Activated naive CD4-positive, alpha-beta T cell treated with anti-CD3 and anti-CD28 coated beads for 36 hours (primary cell): ENCODE measurements around the gene ADGRV1. TPM values are rescaled to one million over a fixed set of nuclear protein-coding genes. Genes with fewer than 3 reads are reported as not detected.
"Not testable (repeated sequence)": the region's sequence is repeated elsewhere in the genome, so short reads cannot be mapped to it uniquely, and the experiment has no call there.

Experiments used
- CTCF ChIA-PET: fragments of 350-600 bp; sonication (Branson Sonifier 250); formaldehyde crosslinking; loops from one replicate; lab custom pipeline; 2021; ENCODE audit warnings: antibody characterized with exemption; lab: Charles Lee
- DNase-seq: peaks from one replicate; pipeline ENCODE4 v3.0.0-alpha.2; 2020
- H3K27ac Mint-ChIP-seq: one replicate; pipeline ENCODE4 v1.8.0; 2021; ENCODE audit warnings: mild to moderate bottlenecking, mixed read lengths
- H3K27me3 Mint-ChIP-seq: one replicate; pipeline ENCODE4 v1.8.0; 2021; ENCODE audit warnings: low read depth, mixed read lengths
- H3K36me3 Mint-ChIP-seq: one replicate; pipeline ENCODE4 v1.8.0; 2021; ENCODE audit warnings: low read depth, mixed read lengths
- H3K4me1 Mint-ChIP-seq: one replicate; pipeline ENCODE4 v1.8.0; 2021; ENCODE audit warnings: low read depth, mixed read lengths
- H3K4me3 Mint-ChIP-seq: one replicate; pipeline ENCODE4 v1.8.0; 2021; ENCODE audit warnings: mild to moderate bottlenecking, moderate library complexity, mixed read lengths
- H3K9me3 Mint-ChIP-seq: one replicate; pipeline ENCODE4 v1.8.0; 2021; ENCODE audit warnings: mixed read lengths
- intact Hi-C: fragments of 100-400 bp; cut with micrococcal nuclease; formaldehyde crosslinking; loops from one replicate; pipeline ENCODE4 v1.15.1; 2023
- total RNA-seq, 2 experiments: library from RNA; stranded (reverse); gene quantifications; one replicate each; pipeline ENCODE4 v1.2.3, GENCODE V29; 2021

The ADGRV1 gene
- total RNA-seq, 2 experiments from 2014 or later: not detected

DNA sequence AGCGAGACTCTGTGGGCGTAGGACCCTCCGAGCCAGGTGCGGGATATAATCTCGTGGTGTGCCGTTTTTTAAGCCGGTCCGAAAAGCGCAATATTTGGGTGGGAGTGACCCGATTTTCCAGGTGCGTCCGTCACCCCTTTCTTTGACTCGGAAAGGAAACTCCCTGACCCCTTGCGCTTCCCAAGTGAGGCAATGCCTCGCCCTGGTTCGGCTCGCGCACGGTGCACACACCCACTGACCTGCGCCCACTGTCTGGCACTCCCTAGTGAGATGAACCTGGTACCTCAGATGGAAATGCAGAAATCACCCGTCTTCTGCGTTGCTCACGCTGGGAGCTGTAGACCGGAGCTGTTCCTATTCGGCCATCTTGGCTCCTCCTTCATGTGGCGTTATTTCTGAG lies 263.5 kb downstream of the ADGRV1 start:
- H3K4me1 Mint-ChIP-seq, CTCF ChIA-PET, intact Hi-C loops, H3K36me3 Mint-ChIP-seq, H3K27me3 Mint-ChIP-seq, H3K9me3 Mint-ChIP-seq, H3K27ac Mint-ChIP-seq, H3K4me3 Mint-ChIP-seq, DNase-seq: not testable (repeated sequence)

DNA sequence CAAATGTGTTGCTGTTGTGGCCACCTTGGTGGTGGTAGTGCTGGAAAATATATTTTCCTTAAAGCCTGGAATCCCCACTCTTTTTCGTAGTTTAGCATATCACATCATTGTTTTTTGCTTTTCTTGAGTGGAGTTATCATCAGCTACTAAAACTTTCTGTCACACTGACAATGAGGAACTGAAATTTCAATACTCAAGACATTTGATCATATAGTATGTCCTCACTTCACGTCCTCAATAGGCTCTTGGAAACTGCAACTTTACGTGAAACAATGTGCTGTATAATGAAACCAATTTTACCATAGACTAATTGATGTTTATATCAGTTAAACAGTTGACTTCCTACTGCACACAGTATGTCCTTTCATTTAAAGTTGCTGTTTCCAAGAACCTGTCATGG lies 265.8 kb downstream of the ADGRV1 start:
- no peaks in the 10 kb centered on the region for H3K4me1 Mint-ChIP-seq
- H3K4me3 Mint-ChIP-seq: no peak overlapping the region
- DNase-seq: no peak
- no peaks in the 10 kb centered on the region for H3K36me3 Mint-ChIP-seq
- CTCF ChIA-PET: no interaction called here
- H3K27ac Mint-ChIP-seq: no peak overlapping the region
- peaks cover 8% of the 10 kb centered on the region for H3K27me3 Mint-ChIP-seq
- intact Hi-C loops: no loop called here
- no peaks in the 10 kb centered on the region for H3K9me3 Mint-ChIP-seq

DNA sequence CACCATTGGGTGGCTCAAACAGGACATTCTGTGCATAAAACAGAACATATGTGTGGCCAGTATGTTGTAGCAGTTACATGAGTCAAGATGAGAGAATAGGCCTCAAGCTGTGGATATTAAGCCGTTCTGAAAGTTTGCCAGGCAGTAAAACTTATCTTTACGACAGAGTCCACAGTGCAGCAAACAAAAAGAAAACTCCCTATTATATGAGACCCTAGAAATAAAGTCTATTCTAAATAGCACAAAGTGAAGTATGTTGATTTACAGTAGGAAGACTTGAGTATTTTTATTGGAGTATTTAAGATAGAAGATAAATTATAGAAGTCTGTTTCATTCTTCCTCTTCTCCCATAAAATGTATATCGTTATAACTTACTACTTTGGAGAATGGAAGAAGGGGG lies 271.5 kb downstream of the ADGRV1 start:
- intact Hi-C loops: no loop called here
- no peaks in the 10 kb centered on the region for H3K4me1 Mint-ChIP-seq
- CTCF ChIA-PET: no interaction called here
- DNase-seq: no peak
- peaks cover 8% of the 10 kb centered on the region for H3K27me3 Mint-ChIP-seq
- H3K9me3 Mint-ChIP-seq: no peaks in the 10 kb centered on the region
- H3K4me3 Mint-ChIP-seq: no peak overlapping the region
- H3K36me3 Mint-ChIP-seq: no peaks in the 10 kb centered on the region
- no peak overlapping the region for H3K27ac Mint-ChIP-seq

DNA sequence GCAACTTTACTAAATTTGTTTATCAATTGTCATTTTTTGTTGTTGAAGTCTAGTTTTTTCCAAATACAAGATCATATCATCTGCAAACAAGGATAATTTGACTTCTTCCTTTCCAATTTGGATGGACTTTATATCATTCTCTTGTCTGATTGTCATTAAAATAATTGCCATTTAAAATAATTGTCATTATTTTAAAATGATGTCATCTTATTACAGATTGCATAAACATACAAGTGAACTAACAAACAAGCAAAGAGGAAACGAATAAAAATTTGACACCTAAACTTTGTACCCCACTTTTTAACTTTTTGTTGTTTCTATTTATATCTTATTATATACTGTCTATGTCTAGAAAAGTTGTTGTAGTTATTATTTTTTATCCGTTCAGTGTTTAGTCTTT lies 275.2 kb downstream of the ADGRV1 start:
- H3K36me3 Mint-ChIP-seq: no peaks in the 10 kb centered on the region
- no peak overlapping the region for H3K4me3 Mint-ChIP-seq
- no peak for DNase-seq
- intact Hi-C loops: no loop called here
- CTCF ChIA-PET: no interaction called here
- no peaks in the 10 kb centered on the region for H3K4me1 Mint-ChIP-seq
- H3K27ac Mint-ChIP-seq: no peak overlapping the region
- peaks cover 10% of the 10 kb centered on the region for H3K27me3 Mint-ChIP-seq
- no peaks in the 10 kb centered on the region for H3K9me3 Mint-ChIP-seq

DNA sequence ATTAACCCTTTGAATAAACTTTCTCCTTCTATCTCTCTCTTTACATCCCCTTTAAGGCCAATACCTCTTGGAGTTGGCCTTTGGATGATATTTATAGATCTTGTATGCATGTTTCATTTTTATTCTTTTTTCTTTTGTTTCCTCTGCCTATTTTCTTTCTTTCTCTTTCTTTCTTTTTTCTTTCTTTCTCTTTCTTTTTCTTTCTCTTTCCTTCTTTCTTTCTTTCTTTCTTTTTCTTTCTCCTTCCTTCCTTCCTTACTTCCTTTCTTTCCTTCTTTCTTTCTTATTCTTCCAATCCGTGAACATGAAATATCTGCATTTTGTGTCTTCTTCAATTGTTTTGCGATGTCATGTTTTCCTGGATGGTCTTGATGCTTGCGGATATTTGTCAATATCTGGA lies 276.1 kb downstream of the ADGRV1 start:
- CTCF ChIA-PET: no interaction called here
- intact Hi-C loops: no loop called here
- Mint-ChIP-seq H3K4me1 (no peaks in the 10 kb centered on the region), H3K27ac (no peak overlapping the region), H3K4me3 (no peak overlapping the region), H3K9me3 (no peaks in the 10 kb centered on the region), H3K36me3 (no peaks in the 10 kb centered on the region), H3K27me3 (peaks cover 14% of the 10 kb centered on the region)
- DNase-seq: no peak

DNA sequence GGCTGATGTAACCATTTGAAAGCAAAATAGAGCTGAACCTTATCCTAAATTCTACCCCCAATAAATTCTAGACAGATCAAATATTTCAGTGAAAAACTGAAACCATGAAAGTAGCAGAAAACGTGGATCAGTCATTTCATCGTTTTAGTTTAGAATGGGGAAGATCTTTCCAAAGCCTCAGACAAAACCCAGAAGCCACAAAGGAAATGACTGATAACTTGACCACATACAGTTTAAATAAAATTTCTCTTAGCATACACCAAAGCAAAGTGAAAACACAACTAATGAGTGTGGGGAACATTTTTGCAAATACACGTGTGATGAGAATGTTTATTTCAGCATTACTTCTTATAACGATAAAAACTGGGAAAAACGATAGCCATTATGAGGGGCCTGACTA lies 284.8 kb downstream of the ADGRV1 start:
- Mint-ChIP-seq H3K27ac (no peak overlapping the region), H3K4me3 (no peak overlapping the region), H3K9me3 (no peaks in the 10 kb centered on the region), H3K4me1 (peaks cover 5% of the 10 kb centered on the region), H3K36me3 (no peaks in the 10 kb centered on the region), H3K27me3 (peaks cover 39% of the 10 kb centered on the region)
- CTCF ChIA-PET: no interaction called here
- intact Hi-C loops: no loop called here
- no peak for DNase-seq

DNA sequence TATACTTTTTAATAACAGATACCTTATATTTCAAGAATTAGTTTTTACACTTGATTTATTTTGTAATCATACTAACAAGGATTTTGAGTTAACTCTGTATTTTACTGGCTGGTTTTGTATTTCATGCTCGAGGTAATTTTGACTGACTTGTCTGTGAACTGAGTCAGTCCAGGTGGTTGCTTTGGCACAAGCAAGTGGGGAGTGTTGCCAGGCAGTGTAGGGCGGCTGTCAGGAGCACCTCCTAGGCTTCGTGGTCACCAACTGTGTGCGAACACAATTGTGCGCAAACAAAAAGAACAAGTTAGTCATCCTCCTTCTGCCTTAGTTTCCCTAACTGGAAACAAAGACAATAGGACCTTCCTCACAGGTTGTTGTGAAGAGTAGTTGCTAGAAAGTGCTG lies 286.3 kb downstream of the ADGRV1 start:
- no peak for DNase-seq
- no peaks in the 10 kb centered on the region for H3K9me3 Mint-ChIP-seq
- intact Hi-C loops: no loop called here
- peaks cover 5% of the 10 kb centered on the region for H3K4me1 Mint-ChIP-seq
- H3K4me3 Mint-ChIP-seq: no peak overlapping the region
- peaks cover 31% of the 10 kb centered on the region for H3K27me3 Mint-ChIP-seq
- no peaks in the 10 kb centered on the region for H3K36me3 Mint-ChIP-seq
- no peak overlapping the region for H3K27ac Mint-ChIP-seq
- CTCF ChIA-PET: no interaction called here

DNA sequence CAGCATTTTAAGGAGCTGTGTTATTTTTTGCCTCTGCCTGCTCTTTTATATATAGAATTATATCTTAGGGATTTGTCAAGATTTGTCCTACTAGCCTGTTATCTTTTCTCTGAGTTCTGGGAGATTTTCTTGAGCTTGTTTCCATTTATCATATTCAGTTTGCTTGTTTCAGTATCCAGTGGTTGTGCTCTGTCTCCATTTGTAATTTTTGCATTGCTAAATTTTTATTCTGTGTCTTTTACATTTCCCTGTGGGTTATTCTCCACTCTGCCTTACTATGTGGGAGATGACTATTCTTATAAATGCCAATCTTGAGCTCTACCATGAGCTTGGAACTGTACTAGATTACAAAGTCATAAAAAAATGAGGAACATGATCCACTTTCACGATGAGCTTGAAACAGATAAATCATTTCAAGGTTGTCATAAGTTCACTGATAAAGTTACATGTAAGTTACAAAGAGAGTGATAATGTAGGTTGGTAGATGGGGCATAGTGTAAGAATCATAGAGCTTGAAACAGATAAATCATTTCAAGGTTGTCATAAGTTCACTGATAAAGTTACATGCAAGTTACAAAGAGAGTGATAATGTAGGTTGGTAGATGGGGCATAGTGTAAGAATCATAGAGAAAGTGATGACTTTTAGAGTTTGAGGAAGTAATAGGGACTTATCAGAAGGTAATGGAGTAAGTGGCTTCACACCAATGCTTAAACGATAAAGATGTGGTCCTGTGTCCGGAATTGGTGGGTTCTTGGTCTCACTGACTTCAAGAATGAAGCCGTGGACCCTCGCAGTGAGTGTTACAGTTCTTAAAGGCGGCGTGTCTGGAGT lies 287.3 kb downstream of the ADGRV1 start:
- DNase-seq: no peak
- intact Hi-C loops: no loop called here
- CTCF ChIA-PET: no interaction called here
- Mint-ChIP-seq H3K4me3 (no peak overlapping the region), H3K36me3 (no peaks in the 10 kb centered on the region), H3K27me3 (peaks cover 25% of the 10 kb centered on the region), H3K4me1 (peaks cover 5% of the 10 kb centered on the region), H3K27ac (no peak overlapping the region), H3K9me3 (no peaks in the 10 kb centered on the region)

DNA sequence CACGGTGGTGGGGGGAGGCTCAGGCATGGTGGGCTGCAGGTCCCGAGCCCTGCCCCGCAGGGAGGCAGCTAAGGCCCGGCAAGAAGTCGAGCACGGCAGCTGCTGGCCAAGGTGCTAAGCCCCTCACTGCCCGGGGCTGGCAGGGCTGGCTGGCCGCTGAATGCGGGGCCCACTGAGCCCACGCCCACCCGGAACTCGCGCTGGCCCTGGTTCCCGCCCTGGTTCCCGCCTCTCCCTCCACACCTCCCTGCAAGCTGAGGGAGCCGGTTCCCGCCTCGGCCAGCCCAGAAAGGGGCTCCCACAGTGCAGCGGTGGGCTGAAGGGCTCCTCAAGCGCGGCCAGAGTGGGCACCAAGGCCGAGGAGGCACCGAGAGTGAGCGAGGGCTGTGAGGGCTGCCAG lies 289.0 kb downstream of the ADGRV1 start:
- H3K4me1 Mint-ChIP-seq, H3K4me3 Mint-ChIP-seq, H3K36me3 Mint-ChIP-seq, H3K9me3 Mint-ChIP-seq, DNase-seq, intact Hi-C loops, H3K27ac Mint-ChIP-seq: not testable (repeated sequence)
- CTCF ChIA-PET: interaction anchor here (1.1 kb wide), 1 partner anchor 10 kb away, joined by 3 read pairs; no protein-coding TSS in a partner anchor
- H3K27me3 Mint-ChIP-seq: peaks cover 19% of the 10 kb centered on the region

DNA sequence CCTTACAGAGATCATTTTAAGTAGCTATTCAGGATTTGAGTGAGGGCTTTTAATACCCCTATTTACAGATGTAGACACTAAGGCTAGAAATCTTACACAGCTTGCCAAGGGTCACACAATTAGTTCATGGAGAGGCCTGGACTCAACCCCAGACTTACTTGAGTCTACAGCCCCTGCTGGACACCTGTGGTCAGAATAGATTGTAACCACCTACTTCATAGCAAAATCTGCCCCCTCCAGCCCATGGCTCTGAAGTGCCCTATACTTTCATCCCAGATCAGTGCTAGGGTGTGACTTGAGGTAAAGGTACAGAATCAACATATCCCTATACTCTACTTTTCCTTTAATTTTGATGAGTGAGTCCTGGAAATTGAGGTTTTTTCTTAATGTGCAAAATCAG lies 291.3 kb downstream of the ADGRV1 start:
- peaks cover 16% of the 10 kb centered on the region for H3K27me3 Mint-ChIP-seq
- no peaks in the 10 kb centered on the region for H3K36me3 Mint-ChIP-seq
- CTCF ChIA-PET: no interaction called here
- no peak overlapping the region for H3K4me3 Mint-ChIP-seq
- intact Hi-C loops: no loop called here
- no peaks in the 10 kb centered on the region for H3K4me1 Mint-ChIP-seq
- H3K9me3 Mint-ChIP-seq: no peaks in the 10 kb centered on the region
- no peak for DNase-seq
- H3K27ac Mint-ChIP-seq: no peak overlapping the region

DNA sequence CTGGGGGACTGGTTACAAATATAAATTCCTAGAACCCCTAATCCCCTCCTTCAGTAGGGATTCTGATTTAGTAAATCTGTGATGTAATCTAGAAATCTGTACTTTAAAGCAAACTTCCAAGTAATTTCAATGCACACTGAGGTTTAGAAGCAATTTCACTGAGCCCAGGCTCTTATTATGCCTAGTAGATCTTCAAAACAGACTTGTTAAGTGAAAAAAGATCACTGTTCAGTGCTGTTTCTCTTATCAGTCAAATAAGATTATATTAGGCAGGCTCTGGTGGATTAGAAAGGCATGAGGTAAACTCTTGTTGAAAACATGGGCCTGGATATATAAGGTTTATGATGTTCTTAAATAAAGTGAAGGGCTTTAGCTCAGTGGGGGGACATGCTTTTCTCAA lies 293.9 kb downstream of the ADGRV1 start:
- no peak for DNase-seq
- Mint-ChIP-seq H3K4me3 (no peak overlapping the region), H3K27ac (no peak overlapping the region), H3K36me3 (no peaks in the 10 kb centered on the region), H3K27me3 (no peaks in the 10 kb centered on the region), H3K9me3 (no peaks in the 10 kb centered on the region), H3K4me1 (no peaks in the 10 kb centered on the region)
- intact Hi-C loops: no loop called here
- CTCF ChIA-PET: no interaction called here

DNA sequence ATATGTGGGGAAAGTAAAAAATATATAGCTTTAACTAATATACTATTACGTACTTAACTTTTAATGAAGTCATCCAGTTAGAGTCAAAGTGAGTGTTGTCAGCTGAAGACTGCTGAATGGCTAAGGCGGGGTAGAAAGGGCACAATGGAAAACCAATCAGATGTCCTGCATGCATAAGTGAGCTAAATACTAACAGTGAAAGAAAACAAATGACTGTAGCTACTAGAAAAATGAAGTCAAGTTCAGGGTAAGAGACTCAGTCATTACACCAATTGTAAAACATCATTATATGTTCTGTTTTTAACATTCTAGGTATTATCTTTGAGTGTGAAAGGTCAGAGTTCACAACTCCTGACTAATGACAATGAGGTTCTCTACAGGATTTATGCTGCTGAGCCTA lies 295.2 kb downstream of the ADGRV1 start:
- no peaks in the 10 kb centered on the region for H3K9me3 Mint-ChIP-seq
- H3K36me3 Mint-ChIP-seq: no peaks in the 10 kb centered on the region
- no peak overlapping the region for H3K4me3 Mint-ChIP-seq
- no peak for DNase-seq
- H3K4me1 Mint-ChIP-seq: no peaks in the 10 kb centered on the region
- H3K27me3 Mint-ChIP-seq: no peaks in the 10 kb centered on the region
- intact Hi-C loops: no loop called here
- CTCF ChIA-PET: no interaction called here
- no peak overlapping the region for H3K27ac Mint-ChIP-seq

DNA sequence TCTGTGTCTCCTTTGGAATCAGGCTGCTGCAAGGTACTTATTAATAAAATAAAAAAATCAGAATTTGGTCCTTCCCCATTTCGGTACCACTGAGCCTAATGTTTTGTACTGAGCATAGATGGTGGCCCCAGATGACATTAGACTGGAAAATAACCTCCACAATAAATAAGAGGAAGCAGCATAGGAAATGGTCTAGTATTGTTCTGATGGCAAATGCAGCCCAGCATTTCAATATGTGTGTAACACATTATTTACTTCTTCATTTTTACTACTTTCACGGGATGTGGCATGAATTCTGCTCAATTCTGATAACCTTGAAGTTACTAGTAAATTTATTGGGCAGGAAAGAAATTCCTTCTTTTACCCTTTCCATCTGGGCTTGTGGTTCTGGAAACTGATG lies 295.6 kb downstream of the ADGRV1 start:
- intact Hi-C loops: no loop called here
- Mint-ChIP-seq H3K4me1 (no peaks in the 10 kb centered on the region), H3K9me3 (no peaks in the 10 kb centered on the region), H3K27me3 (no peaks in the 10 kb centered on the region), H3K4me3 (no peak overlapping the region), H3K27ac (no peak overlapping the region), H3K36me3 (no peaks in the 10 kb centered on the region)
- DNase-seq: no peak
- CTCF ChIA-PET: no interaction called here
